ENCODE results near the gene BTG3. TPM values are rescaled to one million over a fixed set of nuclear protein-coding genes. Genes with fewer than 3 reads are reported as not detected.

The BTG3 gene
- total RNA-seq, 1 experiment from 2014 or later: 39.0 TPM

DNA sequence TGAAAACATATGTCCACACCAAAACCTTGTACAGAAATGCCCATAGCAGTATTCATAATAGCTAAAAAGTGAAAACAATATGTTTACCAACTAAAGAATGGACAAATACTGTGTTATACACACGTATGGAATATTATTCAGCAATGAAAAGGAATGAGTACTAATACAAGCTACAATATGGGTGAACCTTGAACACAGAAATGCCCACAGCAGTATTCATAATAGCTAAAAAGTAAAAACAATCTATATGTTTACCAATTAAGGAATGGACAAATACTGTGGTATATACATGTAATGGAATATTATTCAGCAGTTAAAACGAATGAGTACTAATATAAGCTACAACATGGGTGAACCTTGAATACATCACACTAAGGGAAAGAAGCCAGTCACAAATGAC lies 3.0 kb downstream of the BTG3 start:
- H3K4me3 Mint-ChIP-seq (ENCODE audit: low read depth, unreplicated experiment): no peak overlapping the region
- CTCF ChIA-PET: no interaction called here
- no TSS peak for BruUV-seq (replicated peaks)
- H3K4me1 Mint-ChIP-seq (ENCODE audit: low read depth, unreplicated experiment): no peaks in the 10 kb centered on the region
- intact Hi-C loops (cut with micrococcal nuclease; ENCODE audit: unreplicated experiment): no loop called here
- peaks cover 31% of the 10 kb centered on the region for H3K36me3 Mint-ChIP-seq (ENCODE audit: insufficient read depth, unreplicated experiment)
- no peaks in the 10 kb centered on the region for H3K9me3 Mint-ChIP-seq (ENCODE audit: low read depth, unreplicated experiment)
- no peaks in the 10 kb centered on the region for H3K27me3 Mint-ChIP-seq (ENCODE audit: unreplicated experiment)
- no peak for DNase-seq
- H3K27ac Mint-ChIP-seq (ENCODE audit: unreplicated experiment): peak overlapping the region; percentile 20
- TF ChIP-seq, protein P1, sequence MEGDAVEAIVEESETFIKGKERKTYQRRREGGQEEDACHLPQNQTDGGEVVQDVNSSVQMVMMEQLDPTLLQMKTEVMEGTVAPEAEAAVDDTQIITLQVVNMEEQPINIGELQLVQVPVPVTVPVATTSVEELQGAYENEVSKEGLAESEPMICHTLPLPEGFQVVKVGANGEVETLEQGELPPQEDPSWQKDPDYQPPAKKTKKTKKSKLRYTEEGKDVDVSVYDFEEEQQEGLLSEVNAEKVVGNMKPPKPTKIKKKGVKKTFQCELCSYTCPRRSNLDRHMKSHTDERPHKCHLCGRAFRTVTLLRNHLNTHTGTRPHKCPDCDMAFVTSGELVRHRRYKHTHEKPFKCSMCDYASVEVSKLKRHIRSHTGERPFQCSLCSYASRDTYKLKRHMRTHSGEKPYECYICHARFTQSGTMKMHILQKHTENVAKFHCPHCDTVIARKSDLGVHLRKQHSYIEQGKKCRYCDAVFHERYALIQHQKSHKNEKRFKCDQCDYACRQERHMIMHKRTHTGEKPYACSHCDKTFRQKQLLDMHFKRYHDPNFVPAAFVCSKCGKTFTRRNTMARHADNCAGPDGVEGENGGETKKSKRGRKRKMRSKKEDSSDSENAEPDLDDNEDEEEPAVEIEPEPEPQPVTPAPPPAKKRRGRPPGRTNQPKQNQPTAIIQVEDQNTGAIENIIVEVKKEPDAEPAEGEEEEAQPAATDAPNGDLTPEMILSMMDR (IDR thresholded peaks at IDR 0.05; ENCODE audit: unreplicated experiment): no peak

DNA sequence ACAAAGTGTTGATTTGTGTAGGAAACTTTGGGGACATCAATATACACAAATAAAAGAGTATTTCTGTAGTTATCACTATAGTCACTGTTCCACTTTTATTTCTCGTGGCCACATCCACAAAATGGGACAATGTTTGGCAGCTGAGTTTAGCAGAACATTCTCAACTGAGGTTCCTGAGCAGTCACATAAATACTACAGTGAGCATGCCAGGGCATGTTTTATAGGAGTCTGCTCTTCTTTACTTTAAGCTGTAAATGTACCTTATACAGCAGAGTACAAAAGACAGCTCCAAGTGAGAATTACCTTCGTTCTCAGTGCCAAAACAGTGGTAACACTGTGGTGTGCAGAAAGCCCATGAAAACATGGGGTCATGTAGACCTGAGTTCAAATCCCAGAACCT lies 5.0 kb downstream of the BTG3 start:
- CTCF ChIA-PET: no interaction called here
- no TSS peak for BruUV-seq (replicated peaks)
- H3K4me1 Mint-ChIP-seq (ENCODE audit: low read depth, unreplicated experiment): no peaks in the 10 kb centered on the region
- TF ChIP-seq, protein P1 (IDR thresholded peaks at IDR 0.05; ENCODE audit: unreplicated experiment): no peak
- intact Hi-C loops (cut with micrococcal nuclease; ENCODE audit: unreplicated experiment): no loop called here
- no peak overlapping the region for H3K4me3 Mint-ChIP-seq (ENCODE audit: low read depth, unreplicated experiment)
- H3K9me3 Mint-ChIP-seq (ENCODE audit: low read depth, unreplicated experiment): no peaks in the 10 kb centered on the region
- H3K27ac Mint-ChIP-seq (ENCODE audit: unreplicated experiment): no peak overlapping the region
- H3K27me3 Mint-ChIP-seq (ENCODE audit: unreplicated experiment): no peaks in the 10 kb centered on the region
- H3K36me3 Mint-ChIP-seq (ENCODE audit: insufficient read depth, unreplicated experiment): peaks cover 30% of the 10 kb centered on the region
- DNase-seq: no peak

GRCh38 chr21:17602874-17603273 lies 9.8 kb downstream of the BTG3 start:
- H3K27me3 Mint-ChIP-seq (ENCODE audit: unreplicated experiment): no peaks in the 10 kb centered on the region
- H3K4me1 Mint-ChIP-seq (ENCODE audit: low read depth, unreplicated experiment): no peaks in the 10 kb centered on the region
- no peak overlapping the region for H3K4me3 Mint-ChIP-seq (ENCODE audit: low read depth, unreplicated experiment)
- BruUV-seq (replicated peaks): no TSS peak
- peaks cover 17% of the 10 kb centered on the region for H3K36me3 Mint-ChIP-seq (ENCODE audit: insufficient read depth, unreplicated experiment)
- no peak overlapping the region for H3K27ac Mint-ChIP-seq (ENCODE audit: unreplicated experiment)
- H3K9me3 Mint-ChIP-seq (ENCODE audit: low read depth, unreplicated experiment): no peaks in the 10 kb centered on the region
- intact Hi-C loops (cut with micrococcal nuclease; ENCODE audit: unreplicated experiment): no loop called here
- no peak for DNase-seq
- TF ChIP-seq, protein P1 (IDR thresholded peaks at IDR 0.05; ENCODE audit: unreplicated experiment): no peak
- CTCF ChIA-PET: no interaction called here

DNA sequence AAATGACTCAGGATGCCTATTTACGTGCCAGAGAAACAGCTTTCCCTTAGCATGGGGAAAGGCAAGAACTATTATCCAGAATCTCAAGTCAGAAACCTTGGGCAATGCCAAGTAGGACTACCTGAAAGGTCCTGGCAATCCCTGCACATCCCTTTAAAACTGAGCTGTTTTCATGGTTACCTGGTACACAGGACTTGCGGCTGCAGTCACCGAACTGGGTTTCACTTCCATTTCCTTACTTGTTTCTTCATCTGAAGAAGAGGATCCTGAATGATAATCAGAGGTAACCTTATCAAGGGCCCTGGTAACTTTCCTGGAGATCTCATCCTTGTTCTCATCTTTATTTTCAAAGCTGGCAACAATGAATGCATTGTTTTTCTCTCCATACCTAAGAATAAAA lies 14.3 kb downstream of the BTG3 start:
- TF ChIP-seq, protein P1 (IDR thresholded peaks at IDR 0.05; ENCODE audit: unreplicated experiment): no peak
- H3K4me3 Mint-ChIP-seq (ENCODE audit: low read depth, unreplicated experiment): no peak overlapping the region
- no peaks in the 10 kb centered on the region for H3K9me3 Mint-ChIP-seq (ENCODE audit: low read depth, unreplicated experiment)
- no peaks in the 10 kb centered on the region for H3K27me3 Mint-ChIP-seq (ENCODE audit: unreplicated experiment)
- H3K36me3 Mint-ChIP-seq (ENCODE audit: insufficient read depth, unreplicated experiment): peaks cover 7% of the 10 kb centered on the region
- no peak for DNase-seq
- no TSS peak for BruUV-seq (replicated peaks)
- intact Hi-C loops (cut with micrococcal nuclease; ENCODE audit: unreplicated experiment): no loop called here
- no peak overlapping the region for H3K27ac Mint-ChIP-seq (ENCODE audit: unreplicated experiment)
- H3K4me1 Mint-ChIP-seq (ENCODE audit: low read depth, unreplicated experiment): no peaks in the 10 kb centered on the region
- CTCF ChIA-PET: no interaction called here

DNA sequence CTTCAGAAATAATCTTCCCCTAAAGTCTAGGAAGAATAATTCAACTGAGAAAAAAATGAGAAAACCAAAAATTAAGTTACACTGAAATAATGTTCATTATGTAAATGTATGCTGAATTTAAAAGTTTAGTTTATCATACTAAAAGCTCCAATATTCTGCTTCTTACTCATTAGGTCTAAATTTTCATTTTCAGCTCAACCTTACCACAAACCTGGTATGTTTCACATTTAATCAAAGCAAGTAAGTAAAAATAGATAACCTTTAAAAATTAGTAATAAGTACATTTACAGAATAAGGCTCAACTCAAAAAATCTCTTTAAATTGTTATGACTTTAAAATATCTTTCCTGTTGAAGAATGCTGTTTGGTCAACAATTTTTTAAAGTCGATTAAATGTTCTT lies 15.0 kb downstream of the BTG3 start:
- no TSS peak for BruUV-seq (replicated peaks)
- no peaks in the 10 kb centered on the region for H3K9me3 Mint-ChIP-seq (ENCODE audit: low read depth, unreplicated experiment)
- DNase-seq: no peak
- H3K4me1 Mint-ChIP-seq (ENCODE audit: low read depth, unreplicated experiment): no peaks in the 10 kb centered on the region
- H3K4me3 Mint-ChIP-seq (ENCODE audit: low read depth, unreplicated experiment): no peak overlapping the region
- intact Hi-C loops (cut with micrococcal nuclease; ENCODE audit: unreplicated experiment): no loop called here
- H3K36me3 Mint-ChIP-seq (ENCODE audit: insufficient read depth, unreplicated experiment): peaks cover 10% of the 10 kb centered on the region
- CTCF ChIA-PET: no interaction called here
- H3K27ac Mint-ChIP-seq (ENCODE audit: unreplicated experiment): no peak overlapping the region
- H3K27me3 Mint-ChIP-seq (ENCODE audit: unreplicated experiment): no peaks in the 10 kb centered on the region
- TF ChIP-seq, protein P1 (IDR thresholded peaks at IDR 0.05; ENCODE audit: unreplicated experiment): no peak
